Stimulated activated CD8-positive, alpha-beta memory T cell treated with anti-CD3 and anti-CD28 coated beads, Interleukin-15, amount 100 ng/mL, for 4 hours (primary cell): ENCODE results near the gene RNF11.

Experiments
- DNase-seq, 2 donors: peaks; one replicate each; pipeline ENCODE4 v3.0.0-alpha.2; 2020; ENCODE audit warnings: low read depth in 2 of 2

Gene RNF11

GRCh38 chr1:51313268-51313852, 77.3 kb downstream of the RNF11 start:
- DNase-seq, result no peak

GRCh38 chr1:51313961-51314777, 78.1 kb downstream of the RNF11 start:
- no peak for DNase-seq

GRCh38 chr1:51314974-51315373, 78.9 kb downstream of the RNF11 start:
- DNase-seq, result no peak

- no peak for DNase-seq
Observed at GRCh38 chr1:51316113-51316845, 80.2 kb downstream of the RNF11 start.

GRCh38 chr1:51316846-51317120, 80.7 kb downstream of the RNF11 start:
- no peak for DNase-seq

GRCh38 chr1:51317798-51318197, 81.7 kb downstream of the RNF11 start:
- no peak for DNase-seq

- DNase-seq, result no peak
Observed at GRCh38 chr1:51320967-51321923, 85.2 kb downstream of the RNF11 start.

- DNase-seq, result no peak
Observed at GRCh38 chr1:51321924-51322280, 85.8 kb downstream of the RNF11 start.

- DNase-seq, result no peak
Observed at GRCh38 chr1:51322417-51323101, 86.5 kb downstream of the RNF11 start.
